ENCODE data around the gene C12orf76. TPM values are rescaled to one million over a fixed set of nuclear protein-coding genes. Genes with fewer than 3 reads are reported as not detected.
"Not testable (repeated sequence)": the region's sequence is repeated elsewhere in the genome, so short reads cannot be mapped to it uniquely, and the experiment has no call there.

The C12orf76 gene
- total RNA-seq, 3 donors from 2014 or later, result 16.0 to 19.3 (median 18.1) TPM

DNA sequence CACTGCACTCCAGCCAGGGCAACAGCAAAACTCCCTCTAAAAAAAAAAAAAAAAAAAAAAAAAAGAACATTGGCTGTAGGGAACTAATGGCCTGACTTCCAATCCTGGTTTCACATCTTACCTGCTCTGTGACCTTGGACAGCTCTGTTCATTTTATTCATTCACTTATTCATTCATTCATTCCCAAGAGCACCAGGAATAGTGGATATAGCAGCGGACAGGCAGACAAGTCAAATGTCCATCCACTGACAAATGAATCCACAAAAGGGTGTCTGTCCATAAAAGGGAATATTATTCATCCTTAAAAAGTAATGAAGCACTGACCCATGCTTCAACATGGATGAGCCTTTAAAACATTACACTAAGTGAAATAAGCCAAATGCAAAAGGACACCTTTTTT lies 27.6 kb upstream of the C12orf76 start:
- H3K27ac ChIP-seq, result no peak overlapping the region
- no peaks in the 10 kb centered on the region for H3K9me3 ChIP-seq
- TF ChIP-seq, protein P1, sequence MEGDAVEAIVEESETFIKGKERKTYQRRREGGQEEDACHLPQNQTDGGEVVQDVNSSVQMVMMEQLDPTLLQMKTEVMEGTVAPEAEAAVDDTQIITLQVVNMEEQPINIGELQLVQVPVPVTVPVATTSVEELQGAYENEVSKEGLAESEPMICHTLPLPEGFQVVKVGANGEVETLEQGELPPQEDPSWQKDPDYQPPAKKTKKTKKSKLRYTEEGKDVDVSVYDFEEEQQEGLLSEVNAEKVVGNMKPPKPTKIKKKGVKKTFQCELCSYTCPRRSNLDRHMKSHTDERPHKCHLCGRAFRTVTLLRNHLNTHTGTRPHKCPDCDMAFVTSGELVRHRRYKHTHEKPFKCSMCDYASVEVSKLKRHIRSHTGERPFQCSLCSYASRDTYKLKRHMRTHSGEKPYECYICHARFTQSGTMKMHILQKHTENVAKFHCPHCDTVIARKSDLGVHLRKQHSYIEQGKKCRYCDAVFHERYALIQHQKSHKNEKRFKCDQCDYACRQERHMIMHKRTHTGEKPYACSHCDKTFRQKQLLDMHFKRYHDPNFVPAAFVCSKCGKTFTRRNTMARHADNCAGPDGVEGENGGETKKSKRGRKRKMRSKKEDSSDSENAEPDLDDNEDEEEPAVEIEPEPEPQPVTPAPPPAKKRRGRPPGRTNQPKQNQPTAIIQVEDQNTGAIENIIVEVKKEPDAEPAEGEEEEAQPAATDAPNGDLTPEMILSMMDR (IDR thresholded peaks at IDR 0.05), result no peak
- no peak for TF ChIP-seq POLR2A (IDR thresholded peaks at IDR 0.05)
- no peak for TF ChIP-seq POLR2AphosphoS5 (IDR thresholded peaks at IDR 0.05)
- intact Hi-C loops (cut with DNase I; ENCODE audit: low total_unique reads), result no loop called here
- H3K27me3 ChIP-seq, result no peaks in the 10 kb centered on the region
- H3K36me3 ChIP-seq, result no peaks in the 10 kb centered on the region
- no peak for DNase-seq (ENCODE audit: low spot score in 2 of 2)
- no peak overlapping the region for H3K4me3 ChIP-seq
- peaks cover 0 to 4% of the 10 kb centered on the region in 2 donors for H3K4me1 ChIP-seq

DNA sequence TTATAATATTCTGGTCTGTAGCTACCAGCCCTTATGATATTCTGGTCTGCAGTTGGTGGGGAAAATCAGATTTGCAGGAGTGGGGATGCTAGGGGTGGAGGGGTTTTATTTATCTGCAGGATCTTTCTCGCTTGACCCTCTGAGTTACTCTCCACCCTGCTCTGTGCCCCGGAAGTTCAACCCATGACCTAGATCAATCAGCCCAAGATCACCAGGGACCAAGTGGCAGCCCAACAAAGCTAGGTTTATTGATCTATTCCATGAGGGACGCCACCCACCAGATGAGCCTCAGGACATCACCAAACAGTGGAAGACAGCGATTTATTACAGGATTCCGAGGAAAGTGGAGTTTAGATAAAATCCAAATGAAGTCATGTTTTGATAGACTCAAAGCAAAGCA lies 25.8 kb upstream of the C12orf76 start:
- no peak overlapping the region for H3K4me3 ChIP-seq
- no peak for DNase-seq (ENCODE audit: low spot score in 2 of 2)
- H3K36me3 ChIP-seq, result no peaks in the 10 kb centered on the region
- no peaks in the 10 kb centered on the region for H3K9me3 ChIP-seq
- TF ChIP-seq POLR2AphosphoS5 (IDR thresholded peaks at IDR 0.05) (no peak), POLR2A (IDR thresholded peaks at IDR 0.05) (no peak)
- TF ChIP-seq, protein P1 (IDR thresholded peaks at IDR 0.05), result no peak
- intact Hi-C loops (cut with DNase I; ENCODE audit: low total_unique reads), result no loop called here
- H3K27me3 ChIP-seq, result no peaks in the 10 kb centered on the region
- peaks cover 0 to 4% of the 10 kb centered on the region in 2 donors for H3K4me1 ChIP-seq
- no peak overlapping the region for H3K27ac ChIP-seq

DNA sequence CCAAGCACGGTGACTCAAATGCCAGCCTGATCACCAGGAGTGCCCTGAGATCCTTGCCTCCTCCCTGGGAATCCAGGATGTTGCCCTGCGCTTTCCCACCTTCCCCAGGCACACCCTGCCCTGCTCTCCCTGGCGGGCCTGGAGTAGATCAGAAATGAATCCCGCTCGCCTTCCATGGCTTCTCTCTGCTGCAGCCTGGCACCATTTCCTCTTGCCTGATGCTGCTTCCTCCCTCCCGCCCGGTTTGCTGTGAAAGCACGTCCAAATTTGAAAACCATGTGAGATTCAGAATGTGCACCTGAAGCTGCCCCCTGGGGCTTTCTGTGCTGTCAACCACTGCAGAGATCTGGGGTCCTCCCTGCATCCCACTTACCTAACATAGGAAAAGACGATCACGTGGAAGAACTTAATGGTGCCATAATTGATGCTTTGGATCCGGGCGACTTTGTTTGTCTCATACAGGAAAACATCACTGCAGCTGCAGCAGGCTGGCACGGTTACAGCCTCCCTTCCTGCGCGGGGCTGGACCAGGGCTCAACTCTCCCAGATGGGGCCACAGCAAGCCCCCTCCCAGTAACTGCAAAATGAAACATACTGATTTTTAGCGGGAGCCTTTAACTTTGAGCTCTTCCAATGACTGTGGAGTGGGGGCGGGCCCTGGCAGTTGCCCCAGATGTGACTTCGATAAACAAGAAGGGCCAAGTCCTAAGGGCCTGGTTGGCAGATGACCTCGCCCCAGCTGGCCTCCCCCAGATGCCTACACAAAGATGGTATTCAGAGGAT lies 24.9 kb upstream of the C12orf76 start:
- no peaks in the 10 kb centered on the region for H3K27me3 ChIP-seq

DNA sequence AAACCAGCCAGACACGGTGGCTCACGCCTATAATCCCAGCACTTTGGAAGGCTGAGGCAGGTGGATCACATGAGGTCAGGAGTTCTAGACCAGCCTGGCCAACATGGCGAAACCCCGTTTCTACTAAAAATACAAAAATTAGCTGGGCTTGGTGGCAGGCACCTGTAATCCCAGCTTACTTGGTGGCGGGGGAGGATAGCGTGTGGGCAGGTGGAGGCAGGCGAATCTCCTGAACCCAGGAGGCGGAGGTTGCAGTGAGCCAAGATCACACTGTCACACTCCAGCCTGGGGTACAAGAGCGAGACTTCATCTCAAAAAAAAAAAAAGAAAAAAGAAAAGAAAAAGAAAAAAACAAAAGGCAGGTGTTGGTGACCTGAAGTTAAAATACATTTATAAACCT lies 24.3 kb upstream of the C12orf76 start:
- H3K9me3 ChIP-seq; H3K4me1 ChIP-seq; DNase-seq (ENCODE audit: low spot score in 2 of 2); intact Hi-C loops (cut with DNase I; ENCODE audit: low total_unique reads); H3K27ac ChIP-seq; H3K27me3 ChIP-seq; H3K36me3 ChIP-seq: not testable (repeated sequence)
- peak overlapping the region; percentile 42 to 76 (median 52) for H3K4me3 ChIP-seq

More for the DNA sequence above, 24.9 kb upstream of the C12orf76 start:
- TF ChIP-seq POLR2A (IDR thresholded peaks at IDR 0.05) (no peak), POLR2AphosphoS5 (IDR thresholded peaks at IDR 0.05) (no peak)
- TF ChIP-seq, protein P1 (IDR thresholded peaks at IDR 0.05), result no peak
- H3K4me3 ChIP-seq, result peak overlapping the region; percentile 42 to 76 (median 52)
- no peak for DNase-seq (ENCODE audit: low spot score in 2 of 2)
- H3K9me3 ChIP-seq, result no peaks in the 10 kb centered on the region
- peak overlapping the region in 1 of 2 donors; percentile 44 for H3K27ac ChIP-seq
- H3K4me1 ChIP-seq, result peaks cover 0 to 4% of the 10 kb centered on the region in 2 donors
- no peaks in the 10 kb centered on the region for H3K36me3 ChIP-seq
- intact Hi-C loops (cut with DNase I; ENCODE audit: low total_unique reads), result no loop called here

DNA sequence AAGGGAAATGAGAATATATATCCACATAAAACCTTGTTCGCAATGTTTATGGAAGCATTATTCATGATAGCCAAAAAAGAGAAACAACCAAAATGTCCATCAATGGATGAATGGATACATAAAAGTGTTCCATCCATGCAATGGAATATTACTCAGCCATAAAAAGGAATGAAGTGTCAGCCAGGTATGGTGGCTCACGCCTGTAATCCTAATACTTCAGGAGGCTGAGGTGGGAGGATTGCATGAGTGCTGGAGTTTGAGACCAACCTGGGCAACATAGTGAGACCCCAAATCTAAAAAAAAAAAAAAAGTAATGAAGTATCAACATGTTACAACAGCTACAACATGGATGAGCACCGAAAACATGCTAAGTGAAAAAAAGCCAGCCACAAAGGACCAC lies 23.6 kb upstream of the C12orf76 start:
- H3K27me3 ChIP-seq, result no peaks in the 10 kb centered on the region
- H3K4me1 ChIP-seq, result peaks cover 0 to 4% of the 10 kb centered on the region in 2 donors
- H3K4me3 ChIP-seq, result no peak overlapping the region
- no peaks in the 10 kb centered on the region for H3K36me3 ChIP-seq
- DNase-seq (ENCODE audit: low spot score in 2 of 2), result no peak
- no peak for TF ChIP-seq POLR2A (IDR thresholded peaks at IDR 0.05)
- TF ChIP-seq POLR2AphosphoS5 (IDR thresholded peaks at IDR 0.05), result no peak
- TF ChIP-seq, protein P1 (IDR thresholded peaks at IDR 0.05), result no peak
- H3K9me3 ChIP-seq, result no peaks in the 10 kb centered on the region
- intact Hi-C loops (cut with DNase I; ENCODE audit: low total_unique reads), result no loop called here
- no peak overlapping the region for H3K27ac ChIP-seq

All from breast epithelium (tissue), 4 donors.